Vagina (tissue), 2 donors: ENCODE measurements around the gene HOXC5. TPM values are rescaled to one million over a fixed set of nuclear protein-coding genes. Genes with fewer than 3 reads are reported as not detected.

Experiments used
- DNase-seq, 2 donors: peaks; one replicate each; pipeline ENCODE4 v3.0.0-alpha.2; 2017; ENCODE audit errors: extremely low spot score in 2 of 2
- H3K27ac ChIP-seq: fragments of 200-600 bp; sonication (generic); one replicate; pipeline ENCODE4 v1.5.1; 2019
- H3K27me3 ChIP-seq: fragments of 200-600 bp; sonication (generic); one replicate; pipeline ENCODE4 v1.5.1; 2019
- H3K36me3 ChIP-seq, 2 donors: fragments of 200-600 bp; sonication (generic); one replicate each; pipeline ENCODE4 v1.5.1; 2017 to 2019
- H3K4me1 ChIP-seq: fragments of 200-600 bp; sonication (generic); one replicate; pipeline ENCODE4 v1.5.1; 2019
- H3K4me3 ChIP-seq, 2 donors: fragments of 200-600 bp; sonication (generic); 1 replicate in 1 of 2; 2 replicates in 1 of 2; pipeline ENCODE4 v1.5.1; 2016 to 2019
- H3K9me3 ChIP-seq: fragments of 200-600 bp; sonication (generic); one replicate; pipeline ENCODE4 v1.5.1; 2019
- CTCF ChIP-seq, 3 experiments: fragments of 450-650 bp in 2 of 3; fragments of 200-600 bp in 1 of 3; sonication (generic) in 1 of 3; IDR thresholded peaks; one replicate each; pipeline ENCODE4 v1.5.1; 2017 to 2019; ENCODE audit warnings: antibody characterized with exemption in 3 of 3, mild to moderate bottlenecking in 2 of 3, moderate library complexity in 2 of 3
- POLR2A ChIP-seq, 2 donors: fragments of 450-650 bp; IDR thresholded peaks; one replicate each; pipeline ENCODE4 v1.6.1; 2017; ENCODE audit warnings: antibody characterized with exemption in 2 of 2, mild to moderate bottlenecking in 2 of 2, moderate library complexity in 2 of 2
- POLR2AphosphoS5 ChIP-seq, 2 donors: sonication (generic); formaldehyde crosslinking; IDR thresholded peaks; one replicate each; pipeline ENCODE4 v1.9.0; 2017; ENCODE audit warnings: antibody characterized with exemption in 2 of 2, mild to moderate bottlenecking in 2 of 2, low read depth in 1 of 2; ENCODE audit not compliant: insufficient read depth in 1 of 2
- intact Hi-C: fragments of 100-400 bp; cut with DNase I; formaldehyde crosslinking; loops from one replicate; pipeline ENCODE4 v1.15.1; 2023
- total RNA-seq: library from RNA; depleted of rRNA; stranded (reverse); fragments of >200 nt; gene quantifications from one replicate; pipeline ENCODE4 v1.2.3, GENCODE V29; 2016

The HOXC5 gene
- total RNA-seq, 1 donor from 2014 or later, result not detected

GRCh38 chr12:53994009-53994263 is 38.9 kb upstream of the HOXC5 start:
- Histone ChIP-seq H3K9me3 (no peaks in the 10 kb centered on the region), H3K4me3 (peak overlapping the region in 1 of 2 donors; percentile 51), H3K36me3 (no peaks in the 10 kb centered on the region), H3K27me3 (peaks cover 43% of the 10 kb centered on the region), H3K27ac (no peak overlapping the region), H3K4me1 (peaks cover 24% of the 10 kb centered on the region)
- TF ChIP-seq POLR2AphosphoS5 (IDR thresholded peaks at IDR 0.05; ENCODE audit: insufficient read depth in 1 of 2, low read depth in 1 of 2) (no peak), CTCF (IDR thresholded peaks at IDR 0.05) (no peak), POLR2A (IDR thresholded peaks at IDR 0.05) (no peak)
- intact Hi-C loops, result no loop called here
- DNase-seq, result no peak

GRCh38 chr12:53994264-53995001 is 38.4 kb upstream of the HOXC5 start:
- peaks cover 26% of the 10 kb centered on the region for H3K4me1 ChIP-seq
- no peak for TF ChIP-seq POLR2A (IDR thresholded peaks at IDR 0.05)
- no peak for TF ChIP-seq CTCF (IDR thresholded peaks at IDR 0.05)
- no peak for TF ChIP-seq POLR2AphosphoS5 (IDR thresholded peaks at IDR 0.05; ENCODE audit: insufficient read depth in 1 of 2, low read depth in 1 of 2)
- H3K4me3 ChIP-seq, result peak overlapping the region; percentile 43 to 51
- intact Hi-C loops, result no loop called here
- no peaks in the 10 kb centered on the region for H3K36me3 ChIP-seq
- H3K9me3 ChIP-seq, result no peaks in the 10 kb centered on the region
- DNase-seq, result no peak
- peaks cover 48% of the 10 kb centered on the region for H3K27me3 ChIP-seq
- H3K27ac ChIP-seq, result no peak overlapping the region

GRCh38 chr12:53995002-53995377 is 37.9 kb upstream of the HOXC5 start:
- Histone ChIP-seq H3K36me3 (no peaks in the 10 kb centered on the region), H3K4me3 (peak overlapping the region; percentile 43 to 51), H3K4me1 (peaks cover 31% of the 10 kb centered on the region), H3K9me3 (no peaks in the 10 kb centered on the region), H3K27ac (no peak overlapping the region), H3K27me3 (peaks cover 50% of the 10 kb centered on the region)
- TF ChIP-seq CTCF (IDR thresholded peaks at IDR 0.05), result no peak
- no peak for TF ChIP-seq POLR2A (IDR thresholded peaks at IDR 0.05)
- TF ChIP-seq POLR2AphosphoS5 (IDR thresholded peaks at IDR 0.05; ENCODE audit: insufficient read depth in 1 of 2, low read depth in 1 of 2), result no peak
- intact Hi-C loops, result no loop called here
- DNase-seq, result no peak

GRCh38 chr12:53995378-53996239 is 37.2 kb upstream of the HOXC5 start:
- H3K4me1 ChIP-seq, result peaks cover 37% of the 10 kb centered on the region
- peaks cover 52% of the 10 kb centered on the region for H3K27me3 ChIP-seq
- intact Hi-C loops, result no loop called here
- H3K36me3 ChIP-seq, result no peaks in the 10 kb centered on the region
- no peak overlapping the region for H3K27ac ChIP-seq
- H3K4me3 ChIP-seq, result peak overlapping the region; percentile 43 to 51
- no peak for DNase-seq
- TF ChIP-seq POLR2AphosphoS5 (IDR thresholded peaks at IDR 0.05; ENCODE audit: insufficient read depth in 1 of 2, low read depth in 1 of 2) (no peak), CTCF (IDR thresholded peaks at IDR 0.05) (no peak), POLR2A (IDR thresholded peaks at IDR 0.05) (no peak)
- no peaks in the 10 kb centered on the region for H3K9me3 ChIP-seq
